HG03571 (cell line): ENCODE results near the gene MAP4K4.

Source experiments
- ATAC-seq: cut with Tn5 transposase; IDR thresholded peaks from one replicate; pipeline ENCODE4 v1.9.1; 2021; ENCODE audit not compliant: unreplicated experiment

MAP4K4 gene

DNA sequence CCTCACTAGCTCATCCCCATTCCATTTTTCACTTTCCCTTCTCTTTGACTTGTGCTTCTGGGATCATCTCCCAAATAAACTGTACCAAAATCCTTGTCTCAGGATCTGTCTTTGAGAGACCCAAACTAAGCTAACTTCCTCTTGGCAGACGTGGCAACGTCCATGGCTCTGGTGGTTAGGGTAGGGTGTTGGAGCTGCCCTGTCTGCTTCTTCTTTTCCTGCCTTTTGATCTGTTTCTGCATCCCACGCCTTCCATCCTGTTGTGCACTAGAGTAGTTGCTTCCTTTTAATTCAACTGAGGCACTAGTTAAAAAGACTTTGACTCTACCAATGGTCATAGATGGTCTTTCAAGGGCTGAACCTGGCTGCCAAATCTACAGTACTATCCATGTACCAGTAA lies 5.5 kb upstream of the MAP4K4 start:
- ATAC-seq, result no peak

DNA sequence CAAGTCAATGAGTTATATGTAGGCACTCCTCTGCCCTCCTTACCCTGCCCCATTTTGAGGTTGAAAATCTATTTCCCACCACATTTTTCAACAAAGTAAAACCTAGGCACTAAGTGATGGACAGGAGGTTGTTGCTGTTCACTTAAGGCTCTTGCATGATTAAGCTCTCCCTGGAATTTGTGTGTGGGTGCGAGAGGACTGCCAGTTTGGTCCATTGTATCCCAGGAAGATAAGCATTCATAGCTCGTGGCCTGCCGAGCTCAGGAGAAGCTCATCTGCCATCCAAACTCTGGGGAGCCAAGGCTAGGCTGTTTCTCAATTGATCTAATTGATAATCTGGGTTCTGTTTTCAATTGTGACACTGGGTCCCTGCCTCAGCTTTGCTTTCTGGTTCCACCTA lies 4.7 kb upstream of the MAP4K4 start:
- ATAC-seq, result no peak

DNA sequence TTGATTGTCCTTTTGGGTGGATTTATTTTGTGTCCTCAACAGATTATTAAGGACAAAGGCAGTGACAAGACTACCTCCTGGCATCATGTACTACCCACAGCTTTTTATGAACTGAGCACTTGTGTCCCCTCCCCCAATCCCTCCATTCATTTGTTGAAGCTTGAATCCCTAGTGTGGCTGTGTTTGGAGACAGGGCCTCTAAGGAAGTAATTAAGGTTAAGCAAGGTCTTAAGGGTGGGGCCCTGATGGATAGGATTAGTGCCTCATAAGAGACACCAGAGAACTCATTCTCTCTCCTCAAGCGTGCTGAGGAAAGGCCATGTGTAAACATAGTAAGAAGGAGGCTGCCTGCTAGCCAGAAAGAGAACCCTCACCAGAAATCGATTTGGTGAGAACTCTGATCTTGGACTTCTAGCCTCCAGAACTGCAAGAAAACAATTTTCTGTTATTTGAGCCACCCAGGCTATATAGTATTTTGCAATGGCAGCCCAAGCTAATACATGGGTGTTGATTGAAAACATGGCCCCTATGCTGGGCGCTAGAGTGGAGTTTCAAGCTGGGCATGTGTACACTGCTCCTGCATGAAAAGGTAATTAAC lies 3.4 kb upstream of the MAP4K4 start:
- no peak for ATAC-seq

DNA sequence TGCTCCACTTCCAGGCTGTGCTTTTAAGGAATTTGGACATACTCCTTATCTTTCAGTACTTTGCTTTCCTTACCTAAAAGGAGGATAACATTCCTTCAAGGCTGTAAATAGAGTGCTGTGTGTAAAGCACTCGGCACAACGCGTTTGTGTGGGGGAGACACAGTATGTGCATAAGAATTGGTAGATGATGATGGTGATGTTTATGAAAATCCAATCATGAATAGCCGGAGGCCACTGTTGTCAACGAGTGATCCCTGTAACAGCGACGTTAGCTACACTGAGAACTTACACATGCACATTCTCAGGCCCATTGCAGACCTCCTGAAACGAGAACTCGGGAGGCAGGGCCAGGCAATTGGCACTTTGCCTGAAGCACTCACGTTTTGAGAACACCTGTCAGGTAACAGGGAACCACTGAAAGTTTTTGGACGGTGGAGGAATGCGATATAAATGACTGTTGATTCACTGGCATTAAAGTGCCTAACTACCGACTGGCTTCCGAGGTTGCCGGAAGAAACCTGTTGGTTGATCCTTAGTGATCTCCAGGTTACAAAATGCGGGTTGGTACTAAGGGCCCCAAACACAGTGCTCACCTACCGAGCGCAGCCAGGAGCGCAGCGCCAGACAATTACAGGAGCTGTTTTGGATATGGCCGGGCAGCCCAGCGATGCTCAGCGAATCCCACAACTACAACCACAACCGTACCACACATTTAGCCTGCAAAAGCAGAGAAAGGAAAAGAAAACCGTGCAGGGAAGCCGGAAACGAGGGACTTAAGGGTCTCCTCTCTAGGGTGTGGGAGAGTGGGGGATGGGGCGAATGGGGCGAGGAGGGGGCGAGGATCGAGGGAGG lies 1.0 kb upstream of the MAP4K4 start:
- no peak for ATAC-seq

DNA sequence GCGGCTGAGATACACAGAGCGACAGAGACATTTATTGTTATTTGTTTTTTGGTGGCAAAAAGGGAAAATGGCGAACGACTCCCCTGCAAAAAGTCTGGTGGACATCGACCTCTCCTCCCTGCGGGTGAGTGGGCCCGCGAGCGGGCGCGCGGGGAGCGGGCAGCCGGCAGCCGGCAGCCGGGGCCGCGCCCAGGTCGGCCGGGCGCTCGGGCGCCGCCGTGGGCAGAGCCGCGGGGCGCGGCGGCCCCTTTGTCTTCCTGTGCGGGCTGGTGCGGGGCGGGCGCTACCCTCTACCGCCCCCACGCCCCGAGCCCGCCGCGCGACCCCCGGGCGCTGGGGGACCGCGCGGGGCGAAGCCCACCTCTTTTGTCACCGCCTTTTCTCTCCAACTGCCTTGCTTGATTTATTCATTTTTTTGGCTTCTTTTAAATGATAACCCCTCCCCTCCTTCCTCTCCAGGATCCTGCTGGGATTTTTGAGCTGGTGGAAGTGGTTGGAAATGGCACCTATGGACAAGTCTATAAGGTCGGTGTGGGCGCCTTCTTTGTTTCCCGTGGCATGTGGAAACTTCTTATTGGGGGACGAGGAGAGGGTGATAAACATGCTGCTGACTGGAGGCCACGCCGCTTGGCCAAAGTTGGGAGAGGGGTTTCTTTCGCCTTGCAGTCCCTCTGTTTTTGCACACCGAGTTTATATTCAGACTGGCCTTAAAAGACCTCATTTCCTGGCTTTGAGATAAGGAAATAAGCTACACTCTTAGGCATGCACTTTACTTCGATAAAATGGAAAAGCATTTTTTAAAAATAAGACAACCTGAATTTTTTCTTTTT lies 722 bp downstream of the MAP4K4 start:
- ATAC-seq, result no peak

DNA sequence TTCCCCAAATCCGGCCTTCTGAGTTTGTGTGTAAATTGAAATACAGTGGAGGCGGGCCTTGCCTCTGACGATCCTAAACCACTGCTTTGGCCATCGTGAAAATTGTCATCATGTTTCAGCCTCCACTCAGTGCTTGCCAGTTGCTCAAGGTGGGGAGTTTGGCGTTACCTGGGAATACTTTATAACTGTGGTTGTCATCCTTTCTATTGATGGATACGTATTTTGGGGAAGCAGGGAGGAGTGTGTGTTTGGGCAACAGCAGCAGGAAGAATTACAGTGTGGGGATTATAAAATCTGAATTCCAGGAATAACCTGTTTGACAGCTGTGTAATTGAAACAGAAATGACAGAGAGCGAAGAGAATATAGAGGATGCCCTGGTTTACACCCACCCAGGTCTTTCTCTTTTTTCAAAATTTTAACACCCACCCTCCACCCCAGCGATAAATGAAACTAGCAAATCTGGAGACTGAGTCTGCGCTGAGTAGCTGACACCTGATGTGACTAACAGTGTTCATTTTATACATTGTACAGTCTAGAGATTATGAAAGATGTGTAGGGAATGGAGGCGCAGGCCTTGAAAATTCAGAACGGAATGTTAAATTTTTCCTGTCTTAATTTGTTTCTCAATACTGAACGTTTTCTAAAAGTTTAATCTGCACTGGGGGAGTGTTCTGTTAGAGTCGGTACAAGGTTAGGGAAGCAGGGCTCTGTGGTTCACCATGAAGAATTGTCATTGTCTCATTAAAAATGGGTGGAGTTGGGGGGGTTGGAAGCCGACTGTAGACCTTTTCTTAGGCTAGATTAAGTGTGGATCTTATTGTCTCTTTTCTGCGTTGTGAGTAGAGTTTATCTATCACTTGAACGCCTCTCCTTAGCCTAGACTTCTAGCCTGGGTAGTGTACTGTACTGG lies 1.6 kb downstream of the MAP4K4 start:
- no peak for ATAC-seq

DNA sequence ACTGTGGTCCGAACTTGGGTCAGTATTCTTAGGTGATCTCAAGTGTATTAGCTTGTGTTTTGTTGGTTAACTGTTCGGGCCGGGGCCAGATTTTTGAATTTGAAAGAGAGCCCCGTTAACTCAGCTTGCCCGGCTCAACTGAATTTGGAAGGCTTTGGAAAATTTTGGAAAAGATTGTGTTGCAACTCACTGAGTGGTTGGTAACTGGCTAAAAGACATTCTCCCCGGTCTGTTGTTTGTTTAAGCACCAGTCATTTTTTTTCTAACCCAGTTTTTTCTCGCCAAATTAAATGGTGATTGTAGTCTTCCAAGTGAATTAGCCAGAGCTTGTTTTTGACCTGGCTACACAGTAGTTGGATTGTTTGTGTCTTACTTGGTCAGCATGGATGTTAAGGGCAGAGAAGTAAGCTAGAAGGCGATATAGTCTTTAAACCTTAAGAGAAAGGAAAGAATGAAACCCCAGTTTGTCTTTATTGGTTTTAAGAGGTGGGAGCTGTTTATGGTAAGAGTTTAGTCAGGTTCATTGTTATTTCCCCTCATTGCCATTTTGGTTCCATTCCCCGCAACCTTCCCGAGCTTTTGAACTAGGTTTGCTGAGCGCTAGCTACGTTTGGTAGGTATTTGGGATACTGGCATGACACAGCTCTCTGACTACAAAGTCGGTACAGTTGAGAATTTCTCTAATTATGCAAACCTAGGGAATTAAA lies 2.4 kb downstream of the MAP4K4 start:
- ATAC-seq, result no peak

DNA sequence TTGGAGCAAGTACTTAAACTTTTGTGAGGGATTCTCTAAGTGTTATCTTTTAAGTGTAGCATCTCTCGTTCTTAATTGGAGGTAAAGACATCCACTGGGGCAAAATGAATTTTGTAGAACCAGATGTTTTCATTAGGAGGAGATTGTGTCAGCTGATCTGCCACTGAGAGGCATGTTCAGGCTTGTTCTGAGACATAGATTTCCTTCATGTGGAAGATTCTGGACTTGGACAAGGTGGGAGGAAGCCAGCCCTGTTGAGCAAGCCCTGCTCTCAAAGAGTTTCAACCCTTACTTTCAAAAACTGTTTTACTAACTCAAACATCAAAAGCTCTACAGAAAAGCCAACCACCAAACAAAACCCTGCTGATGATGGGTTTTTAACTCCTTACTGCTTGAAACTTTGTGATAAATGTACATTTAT lies 6.5 kb downstream of the MAP4K4 start:
- ATAC-seq, result no peak

DNA sequence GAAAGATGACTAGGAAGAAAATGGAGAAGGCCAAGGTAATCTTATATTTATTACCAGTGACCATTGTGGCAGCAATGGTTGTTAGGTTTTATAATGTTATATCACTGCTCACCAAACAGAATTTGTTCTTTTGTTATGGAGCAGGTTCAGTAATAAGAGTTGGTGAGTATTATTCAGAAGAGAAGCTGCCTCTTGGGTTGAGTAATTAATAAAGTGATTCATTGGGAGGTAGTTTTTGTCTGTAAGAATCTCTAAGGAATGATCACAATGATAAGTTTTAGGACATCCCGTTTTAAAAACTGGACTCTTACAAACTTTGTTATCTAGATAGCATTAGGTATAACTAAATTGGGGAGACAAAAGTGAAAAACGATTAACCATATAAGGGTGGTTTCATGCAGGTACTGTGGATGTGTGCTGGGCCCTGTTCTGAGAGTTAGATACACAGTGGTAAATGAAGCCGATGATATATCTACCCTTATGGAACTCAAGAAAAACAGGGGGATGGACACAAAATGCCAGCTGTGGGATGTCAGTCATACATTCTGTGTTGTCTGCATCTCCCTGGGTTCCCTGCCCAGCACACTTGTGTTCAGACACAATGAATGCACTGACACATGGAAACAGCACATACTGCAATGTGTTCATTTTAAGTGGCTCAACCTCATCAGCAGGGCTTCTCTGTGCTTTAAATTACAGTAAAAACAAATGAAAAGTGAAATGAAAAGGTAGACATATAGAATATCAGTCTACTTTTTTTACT lies 7.5 kb downstream of the MAP4K4 start:
- no peak for ATAC-seq

DNA sequence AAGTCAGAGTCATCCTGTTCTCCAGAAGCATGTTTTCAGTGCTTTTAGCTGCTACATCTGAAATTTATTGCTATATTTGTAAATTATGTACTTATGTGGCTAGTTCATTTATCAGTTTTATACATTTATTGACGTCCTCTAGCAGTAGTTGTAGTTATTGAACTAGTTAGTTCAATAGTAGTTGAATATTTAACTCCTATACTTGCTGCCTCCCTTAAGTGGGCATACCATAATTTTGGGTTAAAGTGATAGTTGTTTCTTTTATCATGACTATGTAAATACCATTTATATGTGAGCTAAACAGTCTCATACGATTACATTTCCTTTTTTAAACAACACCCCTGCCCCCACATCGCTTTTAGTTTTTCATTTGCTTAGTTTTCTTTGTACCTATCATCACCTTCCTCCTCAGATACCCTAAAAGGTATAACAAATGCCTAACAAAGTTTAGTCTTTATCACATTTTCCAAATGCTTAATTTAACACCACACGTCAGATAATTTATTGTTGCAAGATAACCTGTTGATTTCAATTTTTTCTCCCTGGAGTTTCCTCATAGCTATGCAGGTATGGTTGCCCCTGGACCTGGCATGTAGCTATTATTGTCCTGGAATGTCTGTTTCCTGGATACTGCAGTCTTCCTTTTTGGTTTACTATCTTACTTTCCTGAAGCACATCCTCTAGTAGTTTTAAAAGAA lies 8.8 kb downstream of the MAP4K4 start:
- ATAC-seq, result no peak

DNA sequence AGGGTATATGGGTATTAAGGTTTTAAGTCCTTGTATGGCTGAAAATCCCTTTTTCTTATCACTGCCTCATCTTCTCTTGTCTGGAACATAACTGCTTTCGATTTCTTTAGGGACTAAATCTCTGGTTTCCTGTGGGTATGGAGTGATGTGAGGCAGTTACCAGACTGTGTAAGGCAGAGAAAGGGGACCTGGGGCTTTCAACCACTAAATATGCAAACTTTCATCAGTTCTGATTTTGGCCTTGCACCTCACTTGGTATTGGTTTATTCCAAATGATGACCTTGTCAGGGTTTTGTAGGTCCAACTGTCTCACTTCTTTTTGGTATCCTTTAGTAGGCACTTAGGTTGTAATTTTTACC lies 9.3 kb downstream of the MAP4K4 start:
- ATAC-seq, result peak; percentile 56

DNA sequence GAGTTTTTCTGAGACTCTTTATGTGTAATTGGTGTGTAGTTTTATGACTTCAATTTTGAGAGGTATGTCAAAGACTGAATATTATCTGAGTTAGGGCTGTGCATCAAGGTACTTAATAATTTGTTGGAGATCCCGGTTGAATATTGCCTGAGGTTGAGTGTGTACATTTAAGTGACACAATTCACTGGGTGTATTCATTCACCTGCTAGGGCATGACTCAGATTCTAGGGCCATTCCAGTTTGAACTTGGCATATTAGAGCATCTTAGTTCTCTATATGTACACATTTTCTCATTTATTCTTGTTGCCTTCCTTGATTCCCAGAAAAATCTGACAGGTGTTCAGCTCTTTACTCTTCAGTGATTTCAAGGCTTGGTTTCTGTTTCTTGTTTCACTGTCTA lies 12.5 kb downstream of the MAP4K4 start:
- ATAC-seq, result no peak

DNA sequence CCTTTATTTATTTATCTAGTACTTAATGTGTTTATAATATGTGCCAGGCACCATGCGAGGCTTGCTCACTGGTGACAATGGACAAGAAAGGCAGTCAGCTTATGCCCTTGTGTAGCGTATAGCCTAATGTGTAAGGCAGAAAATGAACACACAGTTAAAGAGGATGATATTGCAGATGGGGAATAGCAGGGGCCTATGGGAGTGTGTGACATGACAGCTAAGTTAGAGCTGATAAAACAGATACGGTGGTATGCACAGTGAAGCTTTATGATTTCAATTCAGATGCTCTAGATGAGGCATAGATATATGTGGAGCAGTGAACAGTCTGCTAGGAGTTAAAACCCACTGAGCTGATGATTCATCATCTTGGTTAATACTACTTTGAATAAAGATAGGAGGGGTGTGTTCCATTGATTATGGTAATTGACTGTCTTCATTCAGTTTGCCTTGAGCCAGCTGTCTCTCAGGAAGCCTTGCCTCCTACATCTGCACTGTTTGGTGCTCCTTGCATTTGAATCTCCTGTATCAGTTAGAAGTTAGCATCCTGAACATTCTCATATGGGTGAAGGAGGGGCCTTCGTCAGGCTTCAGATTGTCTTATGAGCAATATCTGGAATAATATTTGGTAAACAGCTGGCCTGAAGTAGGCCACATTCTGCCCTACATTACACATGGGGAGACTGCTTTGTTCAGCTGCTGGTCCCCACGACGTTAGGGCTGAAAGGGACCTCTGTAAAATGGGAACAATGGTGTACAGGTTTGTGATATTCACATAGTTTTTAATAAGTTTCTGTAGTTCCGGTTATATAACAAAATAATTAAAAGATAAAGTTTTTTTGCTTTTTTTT lies 13.2 kb downstream of the MAP4K4 start:
- ATAC-seq, result no peak

DNA sequence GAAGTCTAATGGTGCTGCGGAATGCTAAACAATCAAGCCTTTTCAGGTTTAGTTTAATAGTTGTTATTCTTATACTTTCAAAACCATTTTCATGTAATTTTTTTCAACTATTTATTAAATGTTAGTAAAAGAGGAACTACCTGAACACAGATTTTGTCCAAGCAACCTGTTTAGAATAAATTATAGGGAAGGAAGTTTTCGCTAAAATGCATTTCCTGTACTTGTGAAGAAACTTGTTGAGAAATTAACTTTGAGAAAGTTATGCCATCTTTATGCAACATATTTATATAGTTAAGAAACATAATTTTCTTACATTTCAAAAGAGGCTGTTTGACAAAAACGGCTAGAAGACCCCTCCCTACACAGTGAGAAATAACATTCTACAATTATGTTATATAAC lies 16.6 kb downstream of the MAP4K4 start:
- ATAC-seq, result no peak

DNA sequence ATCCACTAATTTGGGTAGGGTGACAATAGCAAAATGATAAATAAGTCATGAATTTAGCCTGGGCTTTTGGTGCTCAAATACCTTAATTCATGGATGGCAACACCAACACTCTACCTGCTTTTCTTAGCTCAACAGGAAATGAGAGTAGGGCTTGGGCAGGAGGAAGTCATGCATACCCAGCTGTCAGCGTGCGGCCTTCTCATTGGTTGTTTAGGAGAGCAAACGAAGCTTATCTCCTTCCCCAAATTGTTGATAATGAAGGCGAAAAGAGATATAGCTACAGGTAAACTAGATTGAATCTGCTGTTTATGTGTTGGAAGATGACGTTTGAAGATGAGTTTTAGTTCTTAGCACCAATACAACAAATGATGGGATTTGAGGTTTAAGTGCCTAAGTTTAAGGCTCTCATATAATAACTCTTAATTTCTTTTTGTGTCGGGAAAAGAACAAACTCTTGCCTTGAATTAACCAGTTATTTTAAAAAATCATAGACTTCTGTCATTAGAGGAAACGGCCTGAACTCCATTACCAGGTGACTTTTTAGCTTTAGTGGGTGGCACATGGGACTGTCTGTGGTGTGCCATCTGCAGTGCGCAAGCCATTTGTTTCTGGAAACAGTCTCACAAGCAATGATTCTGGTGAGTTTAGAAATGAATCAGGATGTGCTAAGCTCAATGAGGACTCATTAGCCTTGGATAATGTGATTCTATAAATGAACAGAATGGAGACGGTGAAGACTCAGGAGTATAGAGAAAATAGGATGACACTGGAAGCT lies 19.8 kb downstream of the MAP4K4 start:
- peak; percentile 75 for ATAC-seq

DNA sequence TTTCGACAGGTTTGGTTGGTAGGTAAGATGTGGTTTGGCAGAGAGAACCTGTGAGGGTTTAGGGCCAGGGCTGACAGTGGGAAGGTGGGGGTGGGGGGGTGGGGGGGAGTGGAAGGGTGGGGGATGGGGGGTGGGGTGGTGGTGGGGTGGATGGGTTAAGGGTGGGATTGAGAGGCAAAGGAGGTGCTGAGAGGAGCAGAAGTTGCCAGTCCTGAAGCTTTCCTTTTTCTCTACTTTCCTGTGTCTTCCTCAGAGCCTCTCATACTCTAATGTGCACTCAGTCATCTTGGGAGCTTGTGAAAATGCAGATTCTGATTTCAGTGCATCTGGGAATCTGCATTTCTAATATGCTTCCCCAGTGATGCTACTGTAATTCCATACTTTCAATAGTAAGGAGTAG lies 21.0 kb downstream of the MAP4K4 start:
- no peak for ATAC-seq

DNA sequence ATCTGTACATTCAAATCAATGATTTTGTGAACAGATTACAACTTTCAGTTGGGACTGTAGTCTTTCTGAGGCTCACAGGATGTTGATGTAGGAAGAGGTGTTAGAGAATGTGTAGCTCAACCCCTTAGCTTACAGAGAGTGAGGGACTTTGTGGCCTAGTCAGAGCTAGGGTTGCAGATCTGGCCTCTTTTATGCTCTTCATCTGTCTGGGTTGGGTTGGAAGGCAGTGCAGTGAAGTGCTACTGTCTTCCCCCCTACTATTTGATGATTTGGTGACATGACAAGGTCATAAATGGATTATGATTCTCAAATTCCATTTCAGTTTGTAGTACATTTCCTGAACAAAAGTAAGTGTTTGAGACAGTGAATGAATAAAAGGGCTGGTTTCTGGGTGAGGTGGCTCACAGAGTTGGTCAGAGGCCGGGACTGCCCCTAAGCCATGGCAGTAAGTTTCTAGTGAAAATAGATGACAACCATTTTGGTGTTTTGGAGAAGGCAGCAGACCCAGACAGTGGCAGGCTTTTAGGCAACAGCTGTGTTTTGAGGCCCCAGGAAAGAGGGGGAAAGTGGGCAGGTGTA lies 21.6 kb downstream of the MAP4K4 start:
- ATAC-seq, result no peak
